ENCODE data around the gene KCNJ14.
"Not testable (repeated sequence)": the region's sequence is repeated elsewhere in the genome, so short reads cannot be mapped to it uniquely, and the experiment has no call there.

GRCh38 chr19:48488478-48488877, 33.1 kb downstream of the KCNJ14 start:
- not testable (repeated sequence) for TF ChIP-seq CTCF, POLR2A (IDR thresholded peaks at IDR 0.05)

All from heart left ventricle (tissue), 13 donors.